DND-41 (cell line): ENCODE measurements around the gene PDGFRB.

Experiments used
- EZH2 ChIP-seq: IDR thresholded peaks from 3 replicates; pipeline ENCODE4 v1.6.1; 2012; ENCODE audit warnings: borderline replicate concordance, low read depth, mild to moderate bottlenecking, moderate library complexity, low read length, inconsistent platforms; ENCODE audit not compliant: severe bottlenecking
- TF ChIP-seq, protein P1 (sequence below): IDR thresholded peaks from 2 replicates; pipeline ENCODE4 v1.5.1; 2012; ENCODE audit warnings: borderline replicate concordance, low read length, moderate library complexity, mild to moderate bottlenecking; ENCODE audit not compliant: poor library complexity, severe bottlenecking; ENCODE audit errors: extremely low read depth

DNA sequence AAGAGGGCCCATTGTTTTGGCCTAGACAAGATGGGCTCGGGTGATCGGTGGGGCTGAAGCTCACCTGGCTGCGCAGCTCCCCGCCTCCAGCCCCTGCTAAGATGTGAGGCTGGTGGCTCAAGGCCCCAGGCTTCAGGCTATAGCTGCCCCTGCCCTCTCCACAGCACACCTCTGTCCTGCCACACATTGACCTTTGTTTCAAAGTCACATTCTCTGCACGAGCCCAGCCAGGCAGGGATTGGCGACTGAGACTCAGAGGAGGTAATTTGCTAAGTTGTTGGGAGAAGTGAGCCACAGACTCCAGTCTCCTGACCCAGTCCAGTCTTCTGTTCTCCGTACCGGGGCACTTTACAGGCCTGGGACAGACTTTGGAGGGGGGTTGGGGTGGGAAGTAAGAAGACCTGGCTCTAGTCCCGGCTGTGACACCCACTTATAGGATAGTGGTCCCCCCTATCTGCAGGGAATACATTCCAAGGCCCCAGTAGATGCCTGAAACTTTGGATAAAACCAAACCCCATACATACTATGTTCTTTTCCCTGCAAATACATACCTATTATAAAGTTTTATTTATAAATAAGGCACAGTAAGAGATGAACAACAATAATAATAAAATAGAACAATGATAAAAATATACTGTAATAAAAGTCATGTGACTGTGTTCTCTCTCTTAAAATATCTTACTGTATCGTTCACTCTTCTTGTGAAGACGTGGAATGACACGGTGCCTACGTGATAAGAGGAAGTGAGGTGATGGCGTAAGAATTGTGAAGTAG lies 13.3 kb downstream of the PDGFRB start:
- TF ChIP-seq EZH2 = no peak
- TF ChIP-seq, protein P1, sequence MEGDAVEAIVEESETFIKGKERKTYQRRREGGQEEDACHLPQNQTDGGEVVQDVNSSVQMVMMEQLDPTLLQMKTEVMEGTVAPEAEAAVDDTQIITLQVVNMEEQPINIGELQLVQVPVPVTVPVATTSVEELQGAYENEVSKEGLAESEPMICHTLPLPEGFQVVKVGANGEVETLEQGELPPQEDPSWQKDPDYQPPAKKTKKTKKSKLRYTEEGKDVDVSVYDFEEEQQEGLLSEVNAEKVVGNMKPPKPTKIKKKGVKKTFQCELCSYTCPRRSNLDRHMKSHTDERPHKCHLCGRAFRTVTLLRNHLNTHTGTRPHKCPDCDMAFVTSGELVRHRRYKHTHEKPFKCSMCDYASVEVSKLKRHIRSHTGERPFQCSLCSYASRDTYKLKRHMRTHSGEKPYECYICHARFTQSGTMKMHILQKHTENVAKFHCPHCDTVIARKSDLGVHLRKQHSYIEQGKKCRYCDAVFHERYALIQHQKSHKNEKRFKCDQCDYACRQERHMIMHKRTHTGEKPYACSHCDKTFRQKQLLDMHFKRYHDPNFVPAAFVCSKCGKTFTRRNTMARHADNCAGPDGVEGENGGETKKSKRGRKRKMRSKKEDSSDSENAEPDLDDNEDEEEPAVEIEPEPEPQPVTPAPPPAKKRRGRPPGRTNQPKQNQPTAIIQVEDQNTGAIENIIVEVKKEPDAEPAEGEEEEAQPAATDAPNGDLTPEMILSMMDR = no peak
